OCI-LY1 (cell line): ENCODE data around the gene SPAG4.

Experiments used
- H2AFZ ChIP-seq: fragments of 200-600 bp; sonication (generic), shearing (Covaris generic); 2 replicates; pipeline ENCODE4 v1.6.0; 2014; ENCODE audit warnings: antibody characterized with exemption, mild to moderate bottlenecking, low read length
- H3F3A ChIP-seq: fragments of 200-600 bp; sonication (generic), shearing (Covaris generic); 2 replicates; pipeline ENCODE4 v1.6.0; 2014; ENCODE audit warnings: mild to moderate bottlenecking, antibody characterized with exemption, low read length, moderate library complexity; ENCODE audit not compliant: insufficient read depth
- H3K27ac ChIP-seq: fragments of 200-600 bp; sonication (generic); 2 replicates; pipeline ENCODE4 v1.5.1; 2014; ENCODE audit warnings: low read length, mixed run types, mild to moderate bottlenecking, low read depth; ENCODE audit not compliant: poor library complexity, severe bottlenecking
- H3K27me3 ChIP-seq: fragments of 200-600 bp; sonication (generic); 2 replicates; pipeline ENCODE4 v1.6.0; 2014; ENCODE audit warnings: antibody characterized with exemption, mild to moderate bottlenecking, low read length, moderate library complexity; ENCODE audit not compliant: insufficient read depth
- H3K36me3 ChIP-seq: fragments of 200-600 bp; sonication (generic); 2 replicates; pipeline ENCODE4 v1.6.1; 2014; ENCODE audit warnings: mild to moderate bottlenecking, antibody characterized with exemption, low read length, moderate library complexity, mixed read lengths; ENCODE audit not compliant: insufficient read depth
- H3K4me1 ChIP-seq: fragments of 200-600 bp; sonication (generic); 2 replicates; pipeline ENCODE4 v1.5.1; 2014; ENCODE audit warnings: mild to moderate bottlenecking, low read length, moderate library complexity; ENCODE audit not compliant: insufficient read depth, severe bottlenecking
- H3K4me2 ChIP-seq: fragments of 200-600 bp; sonication (generic), shearing (Covaris generic); 2 replicates; pipeline ENCODE4 v1.6.1; 2014; ENCODE audit warnings: low read length
- H3K4me3 ChIP-seq: fragments of 200-600 bp; sonication (generic); 2 replicates; pipeline ENCODE4 v1.5.1; 2014; ENCODE audit warnings: low read length, low read depth, mild to moderate bottlenecking, mixed read lengths; ENCODE audit not compliant: poor library complexity, severe bottlenecking
- H3K79me2 ChIP-seq: fragments of 200-600 bp; shearing (Covaris generic); 2 replicates; pipeline ENCODE4 v1.6.1; 2016; ENCODE audit warnings: mixed run types, low read length, mixed read lengths; ENCODE audit not compliant: insufficient read depth
- H3K9ac ChIP-seq: fragments of 200-600 bp; sonication (generic), shearing (Covaris generic); 2 replicates; pipeline ENCODE4 v1.6.1; 2014; ENCODE audit warnings: mild to moderate bottlenecking, low read length, mixed read lengths
- H3K9me2 ChIP-seq: fragments of 200-600 bp; sonication (generic), shearing (Covaris generic); 2 replicates; pipeline ENCODE4 v1.6.1; 2014; ENCODE audit warnings: low read depth, mild to moderate bottlenecking, low read length, mixed read lengths
- H3K9me3 ChIP-seq: fragments of 200-600 bp; shearing (Covaris generic); 2 replicates; pipeline ENCODE4 v1.6.1; 2014; ENCODE audit warnings: low read length, mixed read lengths
- H4K20me1 ChIP-seq: fragments of 200-600 bp; sonication (generic), shearing (Covaris generic); 2 replicates; pipeline ENCODE4 v1.6.0; 2016; ENCODE audit warnings: mild to moderate bottlenecking, low read length; ENCODE audit not compliant: insufficient read depth
- CTCF ChIP-seq: fragments of 200-600 bp; sonication (generic), shearing (Covaris generic); IDR thresholded peaks from 2 replicates; pipeline ENCODE4 v1.5.1; 2017; ENCODE audit warnings: mild to moderate bottlenecking, antibody characterized with exemption, low read length, moderate library complexity, mixed read lengths
- EZH2 ChIP-seq: fragments of 200-600 bp; sonication (generic), shearing (Covaris generic); IDR thresholded peaks from 2 replicates; pipeline ENCODE4 v1.8.0; 2017; ENCODE audit warnings: borderline replicate concordance, mixed run types, mild to moderate bottlenecking, antibody characterized with exemption, low read length, moderate library complexity, mixed read lengths

SPAG4 gene

GRCh38 chr20:35669221-35669620 is 53.6 kb downstream of the SPAG4 start:
- TF ChIP-seq CTCF (no peak), EZH2 (no peak)
- Histone ChIP-seq H3K27me3 (no peaks in the 10 kb centered on the region), H3K9ac (no peak overlapping the region), H3K36me3 (peaks cover 50% of the 10 kb centered on the region), H3K79me2 (peaks cover 3% of the 10 kb centered on the region), H2AFZ (no peak overlapping the region), H3K27ac (no peak overlapping the region), H3K9me2 (no peaks in the 10 kb centered on the region), H3K9me3 (no peaks in the 10 kb centered on the region), H3K4me3 (no peak overlapping the region), H3K4me1 (peaks cover 5% of the 10 kb centered on the region), H4K20me1 (no peaks in the 10 kb centered on the region), H3K4me2 (no peak overlapping the region), H3F3A (no peaks in the 10 kb centered on the region)

GRCh38 chr20:35669681-35670080 is 54.1 kb downstream of the SPAG4 start:
- no peak overlapping the region for H3K9ac ChIP-seq
- H3K36me3 ChIP-seq = peaks cover 55% of the 10 kb centered on the region
- H3K27me3 ChIP-seq = no peaks in the 10 kb centered on the region
- H3K27ac ChIP-seq = no peak overlapping the region
- H3F3A ChIP-seq = no peaks in the 10 kb centered on the region
- H4K20me1 ChIP-seq = no peaks in the 10 kb centered on the region
- no peak for TF ChIP-seq EZH2
- no peak overlapping the region for H2AFZ ChIP-seq
- no peaks in the 10 kb centered on the region for H3K9me2 ChIP-seq
- H3K9me3 ChIP-seq = no peaks in the 10 kb centered on the region
- H3K79me2 ChIP-seq = no peaks in the 10 kb centered on the region
- H3K4me2 ChIP-seq = no peak overlapping the region
- H3K4me3 ChIP-seq = no peak overlapping the region
- H3K4me1 ChIP-seq = peaks cover 5% of the 10 kb centered on the region
